ENCODE data around the gene ESRRG. TPM values are rescaled to one million over a fixed set of nuclear protein-coding genes. Genes with fewer than 3 reads are reported as not detected.

The ESRRG gene
- polyA plus RNA-seq, 1 donor from 2014 or later: 3.7 TPM

- H4K20me1 ChIP-seq (ENCODE audit: insufficient read depth): no peaks in the 10 kb centered on the region
- no peaks in the 10 kb centered on the region for H3K79me2 ChIP-seq (replicated peaks; ENCODE audit: insufficient read depth, low read length)
- H3K4me3 ChIP-seq (ENCODE audit: low read length): no peak overlapping the region
- no peak overlapping the region for H2AFZ ChIP-seq (ENCODE audit: low read depth, low read length)
- H3K9me3 ChIP-seq (ENCODE audit: low read length): peaks cover 9% of the 10 kb centered on the region
- no peaks in the 10 kb centered on the region for H3F3A ChIP-seq (ENCODE audit: insufficient read depth, low read length, poor library complexity, severe bottlenecking)
- no peak overlapping the region for H3K9ac ChIP-seq (ENCODE audit: low read length)
- TF ChIP-seq SMC3 (conservative IDR thresholded peaks at IDR 0.05; ENCODE audit: poor library complexity): no peak
- no peak for TF ChIP-seq EP300 (conservative IDR thresholded peaks at IDR 0.05; ENCODE audit: poor library complexity, severe bottlenecking)
- TF ChIP-seq REST (IDR thresholded peaks at IDR 0.05; ENCODE audit: borderline replicate concordance): no peak
- no peak for TF ChIP-seq POLR2AphosphoS5 (IDR thresholded peaks at IDR 0.05)
- no peak for TF ChIP-seq MXI1 (conservative IDR thresholded peaks at IDR 0.05; ENCODE audit: poor library complexity, severe bottlenecking)
- TF ChIP-seq, protein P1, sequence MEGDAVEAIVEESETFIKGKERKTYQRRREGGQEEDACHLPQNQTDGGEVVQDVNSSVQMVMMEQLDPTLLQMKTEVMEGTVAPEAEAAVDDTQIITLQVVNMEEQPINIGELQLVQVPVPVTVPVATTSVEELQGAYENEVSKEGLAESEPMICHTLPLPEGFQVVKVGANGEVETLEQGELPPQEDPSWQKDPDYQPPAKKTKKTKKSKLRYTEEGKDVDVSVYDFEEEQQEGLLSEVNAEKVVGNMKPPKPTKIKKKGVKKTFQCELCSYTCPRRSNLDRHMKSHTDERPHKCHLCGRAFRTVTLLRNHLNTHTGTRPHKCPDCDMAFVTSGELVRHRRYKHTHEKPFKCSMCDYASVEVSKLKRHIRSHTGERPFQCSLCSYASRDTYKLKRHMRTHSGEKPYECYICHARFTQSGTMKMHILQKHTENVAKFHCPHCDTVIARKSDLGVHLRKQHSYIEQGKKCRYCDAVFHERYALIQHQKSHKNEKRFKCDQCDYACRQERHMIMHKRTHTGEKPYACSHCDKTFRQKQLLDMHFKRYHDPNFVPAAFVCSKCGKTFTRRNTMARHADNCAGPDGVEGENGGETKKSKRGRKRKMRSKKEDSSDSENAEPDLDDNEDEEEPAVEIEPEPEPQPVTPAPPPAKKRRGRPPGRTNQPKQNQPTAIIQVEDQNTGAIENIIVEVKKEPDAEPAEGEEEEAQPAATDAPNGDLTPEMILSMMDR (IDR thresholded peaks at IDR 0.05; ENCODE audit: poor library complexity, severe bottlenecking): no peak
- TF ChIP-seq RAD21 (conservative IDR thresholded peaks at IDR 0.05): no peak
- TF ChIP-seq TAF1 (IDR thresholded peaks at IDR 0.05; ENCODE audit: low read depth): no peak
- TF ChIP-seq EZH2 (IDR thresholded peaks at IDR 0.05; ENCODE audit: borderline replicate concordance, insufficient read depth, low read length, poor library complexity, severe bottlenecking): no peak
- H3K4me2 ChIP-seq (ENCODE audit: low read length): no peak overlapping the region
- no peaks in the 10 kb centered on the region for H3K36me3 ChIP-seq (ENCODE audit: insufficient read depth, low read length)
- no peaks in the 10 kb centered on the region for H3K9me2 ChIP-seq (ENCODE audit: insufficient read depth, low read length)
- H3K27ac ChIP-seq (ENCODE audit: low read length): no peak overlapping the region
- H3K27me3 ChIP-seq (ENCODE audit: insufficient read depth, low read depth, low read length): no peaks in the 10 kb centered on the region
Observed at GRCh38 chr1:216478238-216478637, 245.0 kb downstream of the ESRRG start.

- Histone ChIP-seq H3F3A (ENCODE audit: insufficient read depth, low read length, poor library complexity, severe bottlenecking) (no peaks in the 10 kb centered on the region), H2AFZ (ENCODE audit: low read depth, low read length) (no peak overlapping the region), H3K79me2 (replicated peaks; ENCODE audit: insufficient read depth, low read length) (no peaks in the 10 kb centered on the region), H3K9me3 (ENCODE audit: low read length) (peaks cover 9% of the 10 kb centered on the region), H3K27ac (ENCODE audit: low read length) (no peak overlapping the region), H3K4me3 (ENCODE audit: low read length) (no peak overlapping the region), H4K20me1 (ENCODE audit: insufficient read depth) (no peaks in the 10 kb centered on the region), H3K9ac (ENCODE audit: low read length) (no peak overlapping the region), H3K36me3 (ENCODE audit: insufficient read depth, low read length) (no peaks in the 10 kb centered on the region), H3K27me3 (ENCODE audit: insufficient read depth, low read depth, low read length) (no peaks in the 10 kb centered on the region), H3K9me2 (ENCODE audit: insufficient read depth, low read length) (no peaks in the 10 kb centered on the region), H3K4me2 (ENCODE audit: low read length) (no peak overlapping the region)
- TF ChIP-seq, protein P1 (IDR thresholded peaks at IDR 0.05; ENCODE audit: poor library complexity, severe bottlenecking): no peak
- no peak for TF ChIP-seq SMC3 (conservative IDR thresholded peaks at IDR 0.05; ENCODE audit: poor library complexity)
Observed at GRCh38 chr1:216476341-216476740, 246.9 kb downstream of the ESRRG start.
